DND-41 (cell line): ENCODE results near the gene FEZ2.

ENCODE experiments used
- ATAC-seq: fragments of 200-7000 bp; cut with Tn5 transposase; 3 replicates; pipeline ENCODE4 v1.9.1; 2021; ENCODE audit warnings: low read depth; ENCODE audit not compliant: insufficient read depth
- DNase-seq: peaks from one replicate; pipeline ENCODE4 v3.0.0-alpha.2; 2020
- H2AFZ ChIP-seq: 2 replicates; pipeline ENCODE4 v1.6.0; 2012; ENCODE audit warnings: low read depth, low read length
- H3K27ac ChIP-seq: 2 replicates; pipeline ENCODE4 v1.5.1; 2012; ENCODE audit warnings: low read length, inconsistent platforms
- H3K27me3 ChIP-seq: fragments of 200-600 bp; sonication (generic); 2 replicates; pipeline ENCODE4 v1.6.0; 2012; ENCODE audit warnings: low read length, mild to moderate bottlenecking, inconsistent platforms; ENCODE audit not compliant: insufficient read depth, poor library complexity
- H3K36me3 ChIP-seq: 2 replicates; pipeline ENCODE4 v1.5.1; 2012; ENCODE audit warnings: low read length, inconsistent platforms; ENCODE audit not compliant: insufficient read depth
- H3K4me1 ChIP-seq: 2 replicates; pipeline ENCODE4 v1.5.1; 2012; ENCODE audit warnings: mild to moderate bottlenecking, low read length; ENCODE audit not compliant: insufficient read depth
- H3K4me2 ChIP-seq: 2 replicates; pipeline ENCODE4 v1.6.0; 2012; ENCODE audit warnings: mild to moderate bottlenecking, moderate library complexity, low read length, inconsistent platforms; ENCODE audit not compliant: insufficient read depth
- H3K4me3 ChIP-seq, 2 experiments: fragments of 200-600 bp in 1 of 2; shearing (Covaris generic) in 1 of 2; 2 replicates each; pipeline ENCODE4 v1.5.1; 2012 to 2016; ENCODE audit warnings: inconsistent platforms in 2 of 2, low read length in 2 of 2, mild to moderate bottlenecking in 2 of 2, low read depth in 1 of 2, moderate library complexity in 1 of 2
- H3K79me2 ChIP-seq: 2 replicates; pipeline ENCODE4 v1.6.0; 2012; ENCODE audit warnings: low read length, inconsistent platforms; ENCODE audit not compliant: insufficient read depth
- H3K9ac ChIP-seq: 2 replicates; pipeline ENCODE4 v1.6.0; 2012; ENCODE audit warnings: low read depth, mild to moderate bottlenecking, inconsistent platforms, low read length, moderate library complexity
- H3K9me3 ChIP-seq: 2 replicates; pipeline ENCODE4 v1.5.1; 2012; ENCODE audit warnings: low read length, moderate library complexity, mild to moderate bottlenecking, inconsistent platforms; ENCODE audit not compliant: insufficient read depth, severe bottlenecking
- H4K20me1 ChIP-seq: 2 replicates; pipeline ENCODE4 v1.6.0; 2012; ENCODE audit warnings: low read length; ENCODE audit not compliant: insufficient read depth
- CTCF ChIP-seq: IDR thresholded peaks from 2 replicates; pipeline ENCODE4 v1.5.1; 2012; ENCODE audit warnings: borderline replicate concordance, low read length, moderate library complexity, mild to moderate bottlenecking; ENCODE audit not compliant: poor library complexity, severe bottlenecking; ENCODE audit errors: extremely low read depth
- EZH2 ChIP-seq: IDR thresholded peaks from 3 replicates; pipeline ENCODE4 v1.6.1; 2012; ENCODE audit warnings: borderline replicate concordance, low read depth, mild to moderate bottlenecking, moderate library complexity, low read length, inconsistent platforms; ENCODE audit not compliant: severe bottlenecking

FEZ2 gene

GRCh38 chr2:36594849-36595248 is 3.1 kb downstream of the FEZ2 start:
- TF ChIP-seq EZH2 = no peak
- TF ChIP-seq CTCF = no peak
- Histone ChIP-seq H3K27me3 (no peaks in the 10 kb centered on the region), H3K4me3 (no peak overlapping the region), H3K4me1 (peaks cover 27% of the 10 kb centered on the region), H4K20me1 (peaks cover 2% of the 10 kb centered on the region; the same call in 1 of the 2 replicates), H3K79me2 (peaks cover 30% of the 10 kb centered on the region), H3K27ac (no peak overlapping the region), H3K9me3 (no peaks in the 10 kb centered on the region), H3K9ac (no peak overlapping the region), H3K36me3 (peaks cover 5% of the 10 kb centered on the region; the same call in 1 of the 2 replicates), H2AFZ (no peak overlapping the region), H3K4me2 (no peak overlapping the region; the same call in 1 of the 2 replicates)
- ATAC-seq (no peak), DNase-seq (no peak)

- peaks cover 2% of the 10 kb centered on the region; the same call in 1 of the 2 replicates for H3K79me2 ChIP-seq
- H3K27me3 ChIP-seq = no peaks in the 10 kb centered on the region
- TF ChIP-seq EZH2 = no peak
- TF ChIP-seq CTCF = no peak
- DNase-seq (no peak), ATAC-seq (no peak)
- no peak overlapping the region for H3K9ac ChIP-seq
- H3K36me3 ChIP-seq = peaks cover 26% of the 10 kb centered on the region
- no peak overlapping the region for H2AFZ ChIP-seq
- H3K9me3 ChIP-seq = no peaks in the 10 kb centered on the region
- no peaks in the 10 kb centered on the region for H4K20me1 ChIP-seq
- H3K4me1 ChIP-seq = no peaks in the 10 kb centered on the region
- no peak overlapping the region for H3K27ac ChIP-seq
- no peak overlapping the region for H3K4me3 ChIP-seq
- no peak overlapping the region for H3K4me2 ChIP-seq
Measured at GRCh38 chr2:36589230-36589630, 8.7 kb downstream of the FEZ2 start.

GRCh38 chr2:36587556-36587955 is 10.4 kb downstream of the FEZ2 start:
- Histone ChIP-seq H3K27ac (no peak overlapping the region), H4K20me1 (peaks cover 3% of the 10 kb centered on the region; the same call in 1 of the 2 replicates), H3K9ac (no peak overlapping the region), H3K4me3 (no peak overlapping the region), H3K4me1 (no peaks in the 10 kb centered on the region), H3K4me2 (no peak overlapping the region), H3K79me2 (peaks cover 2% of the 10 kb centered on the region; the same call in 1 of the 2 replicates), H3K27me3 (no peaks in the 10 kb centered on the region), H3K9me3 (no peaks in the 10 kb centered on the region), H3K36me3 (peaks cover 41% of the 10 kb centered on the region), H2AFZ (no peak overlapping the region)
- ATAC-seq (no peak), DNase-seq (no peak)
- TF ChIP-seq CTCF (no peak), EZH2 (no peak)

- Histone ChIP-seq H3K79me2 (peaks cover 2% of the 10 kb centered on the region; the same call in 1 of the 2 replicates), H3K27ac (no peak overlapping the region), H3K4me1 (no peaks in the 10 kb centered on the region), H3K9ac (no peak overlapping the region), H2AFZ (no peak overlapping the region), H3K27me3 (no peaks in the 10 kb centered on the region), H3K9me3 (no peaks in the 10 kb centered on the region), H3K4me2 (no peak overlapping the region), H4K20me1 (peaks cover 3% of the 10 kb centered on the region; the same call in 1 of the 2 replicates), H3K36me3 (peaks cover 46% of the 10 kb centered on the region), H3K4me3 (no peak overlapping the region)
- no peak for DNase-seq
- TF ChIP-seq CTCF = no peak
- no peak for TF ChIP-seq EZH2
- ATAC-seq = no peak
Measured at GRCh38 chr2:36587101-36587500, 10.9 kb downstream of the FEZ2 start.
